ENCODE data around the gene SUSD6.
A peak's percentile ranks its signal among the peaks of the same experiment; 100 is the strongest.
"Not testable (repeated sequence)": the region's sequence is repeated elsewhere in the genome, so short reads cannot be mapped to it uniquely, and the experiment has no call there.

The SUSD6 gene

GRCh38 chr14:69718614-69719013 is 107.2 kb downstream of the SUSD6 start:
- not testable (repeated sequence) for DNase-seq

- DNase-seq: no peak
These were observed 108.1 kb downstream of the SUSD6 start for GRCh38 chr14:69719501-69719951.

- DNase-seq: no peak
These were observed 109.5 kb downstream of the SUSD6 start for GRCh38 chr14:69720912-69721311.

- DNase-seq: peak; percentile 61
These were observed 115.5 kb downstream of the SUSD6 start for GRCh38 chr14:69726761-69727511.

- DNase-seq: no peak
These were observed 116.5 kb downstream of the SUSD6 start for GRCh38 chr14:69727860-69728259.

GRCh38 chr14:69731919-69732598 is 120.7 kb downstream of the SUSD6 start:
- not testable (repeated sequence) for DNase-seq

- not testable (repeated sequence) for DNase-seq
These were observed 125.0 kb downstream of the SUSD6 start for GRCh38 chr14:69736405-69736804.

- no peak for DNase-seq
These were observed 129.7 kb downstream of the SUSD6 start for GRCh38 chr14:69741055-69741454.

- no peak for DNase-seq
These were observed 138.6 kb downstream of the SUSD6 start for GRCh38 chr14:69749956-69750355.

GRCh38 chr14:69750495-69750894 is 139.1 kb downstream of the SUSD6 start:
- no peak for DNase-seq

GRCh38 chr14:69752773-69753172 is 141.4 kb downstream of the SUSD6 start:
- DNase-seq: no peak

- no peak for DNase-seq
These were observed 142.5 kb downstream of the SUSD6 start for GRCh38 chr14:69753860-69754259.

GRCh38 chr14:69754487-69754886 is 143.1 kb downstream of the SUSD6 start:
- DNase-seq: no peak

- DNase-seq: no peak
These were observed 143.9 kb downstream of the SUSD6 start for GRCh38 chr14:69755296-69755695.

GRCh38 chr14:69755784-69756183 is 144.4 kb downstream of the SUSD6 start:
- DNase-seq: no peak

- no peak for DNase-seq
These were observed 144.9 kb downstream of the SUSD6 start for GRCh38 chr14:69756298-69756697.

- no peak for DNase-seq
These were observed 149.4 kb downstream of the SUSD6 start for GRCh38 chr14:69760810-69761209.

- no peak for DNase-seq
These were observed 152.5 kb downstream of the SUSD6 start for GRCh38 chr14:69763761-69764510.

Data from NCI-H1694 (cell line).